Measurements from ENCODE around the gene SCN9A. TPM values are rescaled to one million over a fixed set of nuclear protein-coding genes. Genes with fewer than 3 reads are reported as not detected.

The SCN9A gene
- total and polyA plus RNA-seq, 10 of the 15 experiments (the other 5 are each of a cell fraction or from before 2014, with no cell fraction given), result 0.04 to 0.08 (median 0.08) TPM; not detected in 7

DNA sequence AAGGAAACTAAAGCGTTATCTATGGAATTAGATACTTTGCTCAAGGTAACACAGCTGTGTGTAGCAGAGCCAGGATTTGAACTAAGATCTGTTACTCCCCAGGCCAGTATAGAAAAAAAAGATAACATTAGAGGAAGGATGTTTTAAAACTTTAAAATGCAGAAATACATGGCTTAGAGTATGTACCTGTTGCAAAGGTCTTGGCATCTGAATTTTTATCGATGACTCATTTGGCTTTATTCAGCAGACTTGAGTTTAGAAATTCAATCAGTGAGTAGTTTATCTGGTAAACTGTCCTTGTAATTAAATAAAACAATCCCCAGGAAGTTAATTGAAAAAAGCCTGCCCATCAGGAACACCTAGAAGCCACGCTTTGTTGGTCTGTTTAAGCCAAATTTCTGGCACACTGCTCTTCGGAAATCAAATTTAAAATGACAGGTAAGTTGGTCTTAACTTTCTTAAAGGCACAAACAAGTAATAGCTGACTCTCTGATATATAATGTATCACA, 36.9 kb downstream of the SCN9A start:
- BruUV-seq (replicated peaks), result no TSS peak
- H3K4me1 ChIP-seq (ENCODE audit: control insufficient read depth, insufficient read depth, low read length), result no peaks in the 10 kb centered on the region
- no peak overlapping the region for H3K4me3 ChIP-seq
- no peak overlapping the region for H3K27ac ChIP-seq (ENCODE audit: control insufficient read depth, insufficient read depth)
- no peak overlapping the region for H2AFZ ChIP-seq (ENCODE audit: control insufficient read depth, low read depth, low read length)
- DNase-seq (ENCODE audit: low read depth, low spot score), result no peak
- POLR2A ChIA-PET, result no interaction called here
- H3K27me3 ChIP-seq (replicated peaks in 1 of 2; ENCODE audit: control insufficient read depth in 2 of 2, insufficient read depth in 2 of 2, low read length in 1 of 2), result no peaks in the 10 kb centered on the region
- H3K9me3 ChIP-seq (replicated peaks; ENCODE audit: control insufficient read depth, insufficient read depth, low read length), result no peaks in the 10 kb centered on the region
- in situ Hi-C loops (cut with MboI) (no loop called here), intact Hi-C loops (cut with micrococcal nuclease; ENCODE audit: unreplicated experiment) (loop anchor here (2.0 kb wide), 1 partner anchor 14 kb away; no protein-coding TSS in a partner anchor)
- RAD21 ChIA-PET (ENCODE audit: unreplicated experiment), result no interaction called here
- no peaks in the 10 kb centered on the region for H4K20me1 ChIP-seq (ENCODE audit: control insufficient read depth, insufficient read depth)
- no peak for FAIRE-seq
- CTCF ChIA-PET, result interaction anchor here (0.5 kb wide), 1 partner anchor 42 kb away, joined by 4 read pairs; no protein-coding TSS in a partner anchor
- no peak for ATAC-seq
- no peaks in the 10 kb centered on the region for H3K36me3 ChIP-seq (ENCODE audit: control insufficient read depth in 2 of 2, insufficient read depth in 2 of 2, low read length in 1 of 2)
- no peaks in the 10 kb centered on the region for H3K79me2 ChIP-seq (ENCODE audit: control insufficient read depth, insufficient read depth, low read length)
- 12% methylated on average over 4 of the region's 4 CpGs for WGBS (ENCODE audit: insufficient coverage, insufficient replicate concordance, low lambda C conversion rate, missing lambda C conversion rate)
- SMC1A ChIA-PET (ENCODE audit: uncharacterized antibody, unreplicated experiment), result no interaction called here
- no peak overlapping the region for H3K9ac ChIP-seq (ENCODE audit: control insufficient read depth, insufficient read depth, low read length)
- H3K4me2 ChIP-seq (ENCODE audit: control insufficient read depth, insufficient read depth), result no peak overlapping the region
- TF ChIP-seq, protein P1, sequence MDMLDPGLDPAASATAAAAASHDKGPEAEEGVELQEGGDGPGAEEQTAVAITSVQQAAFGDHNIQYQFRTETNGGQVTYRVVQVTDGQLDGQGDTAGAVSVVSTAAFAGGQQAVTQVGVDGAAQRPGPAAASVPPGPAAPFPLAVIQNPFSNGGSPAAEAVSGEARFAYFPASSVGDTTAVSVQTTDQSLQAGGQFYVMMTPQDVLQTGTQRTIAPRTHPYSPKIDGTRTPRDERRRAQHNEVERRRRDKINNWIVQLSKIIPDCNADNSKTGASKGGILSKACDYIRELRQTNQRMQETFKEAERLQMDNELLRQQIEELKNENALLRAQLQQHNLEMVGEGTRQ (IDR thresholded peaks at IDR 0.05; ENCODE audit: borderline replicate concordance, low read depth, low read length), result no peak
- TF ChIP-seq, protein P2, sequence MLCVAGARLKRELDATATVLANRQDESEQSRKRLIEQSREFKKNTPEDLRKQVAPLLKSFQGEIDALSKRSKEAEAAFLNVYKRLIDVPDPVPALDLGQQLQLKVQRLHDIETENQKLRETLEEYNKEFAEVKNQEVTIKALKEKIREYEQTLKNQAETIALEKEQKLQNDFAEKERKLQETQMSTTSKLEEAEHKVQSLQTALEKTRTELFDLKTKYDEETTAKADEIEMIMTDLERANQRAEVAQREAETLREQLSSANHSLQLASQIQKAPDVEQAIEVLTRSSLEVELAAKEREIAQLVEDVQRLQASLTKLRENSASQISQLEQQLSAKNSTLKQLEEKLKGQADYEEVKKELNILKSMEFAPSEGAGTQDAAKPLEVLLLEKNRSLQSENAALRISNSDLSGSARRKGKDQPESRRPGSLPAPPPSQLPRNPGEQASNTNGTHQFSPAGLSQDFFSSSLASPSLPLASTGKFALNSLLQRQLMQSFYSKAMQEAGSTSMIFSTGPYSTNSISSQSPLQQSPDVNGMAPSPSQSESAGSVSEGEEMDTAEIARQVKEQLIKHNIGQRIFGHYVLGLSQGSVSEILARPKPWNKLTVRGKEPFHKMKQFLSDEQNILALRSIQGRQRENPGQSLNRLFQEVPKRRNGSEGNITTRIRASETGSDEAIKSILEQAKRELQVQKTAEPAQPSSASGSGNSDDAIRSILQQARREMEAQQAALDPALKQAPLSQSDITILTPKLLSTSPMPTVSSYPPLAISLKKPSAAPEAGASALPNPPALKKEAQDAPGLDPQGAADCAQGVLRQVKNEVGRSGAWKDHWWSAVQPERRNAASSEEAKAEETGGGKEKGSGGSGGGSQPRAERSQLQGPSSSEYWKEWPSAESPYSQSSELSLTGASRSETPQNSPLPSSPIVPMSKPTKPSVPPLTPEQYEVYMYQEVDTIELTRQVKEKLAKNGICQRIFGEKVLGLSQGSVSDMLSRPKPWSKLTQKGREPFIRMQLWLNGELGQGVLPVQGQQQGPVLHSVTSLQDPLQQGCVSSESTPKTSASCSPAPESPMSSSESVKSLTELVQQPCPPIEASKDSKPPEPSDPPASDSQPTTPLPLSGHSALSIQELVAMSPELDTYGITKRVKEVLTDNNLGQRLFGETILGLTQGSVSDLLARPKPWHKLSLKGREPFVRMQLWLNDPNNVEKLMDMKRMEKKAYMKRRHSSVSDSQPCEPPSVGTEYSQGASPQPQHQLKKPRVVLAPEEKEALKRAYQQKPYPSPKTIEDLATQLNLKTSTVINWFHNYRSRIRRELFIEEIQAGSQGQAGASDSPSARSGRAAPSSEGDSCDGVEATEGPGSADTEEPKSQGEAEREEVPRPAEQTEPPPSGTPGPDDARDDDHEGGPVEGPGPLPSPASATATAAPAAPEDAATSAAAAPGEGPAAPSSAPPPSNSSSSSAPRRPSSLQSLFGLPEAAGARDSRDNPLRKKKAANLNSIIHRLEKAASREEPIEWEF (IDR thresholded peaks at IDR 0.05; ENCODE audit: insufficient replicate concordance, low read depth, low read length), result no peak
- TF ChIP-seq MEF2B (IDR thresholded peaks at IDR 0.05; ENCODE audit: partially characterized antibody, poor library complexity, severe bottlenecking) (no peak), MEF2A (IDR thresholded peaks at IDR 0.05; ENCODE audit: insufficient read depth, low read depth, low read length) (no peak), TARDBP (IDR thresholded peaks at IDR 0.05; ENCODE audit: borderline replicate concordance) (no peak), YY1 (IDR thresholded peaks at IDR 0.05; ENCODE audit: low read depth, low read length) (no peak), HCFC1 (IDR thresholded peaks at IDR 0.05; ENCODE audit: low read length) (no peak), SIX5 (IDR thresholded peaks at IDR 0.05; ENCODE audit: low read depth, low read length, severe bottlenecking) (no peak), CEBPB (IDR thresholded peaks at IDR 0.05; ENCODE audit: borderline replicate concordance in 1 of 2, low read depth in 2 of 2, low read length in 2 of 2) (no peak), BRCA1 (IDR thresholded peaks at IDR 0.05; ENCODE audit: low read depth, low read length) (no peak)
- TF ChIP-seq, protein P3, sequence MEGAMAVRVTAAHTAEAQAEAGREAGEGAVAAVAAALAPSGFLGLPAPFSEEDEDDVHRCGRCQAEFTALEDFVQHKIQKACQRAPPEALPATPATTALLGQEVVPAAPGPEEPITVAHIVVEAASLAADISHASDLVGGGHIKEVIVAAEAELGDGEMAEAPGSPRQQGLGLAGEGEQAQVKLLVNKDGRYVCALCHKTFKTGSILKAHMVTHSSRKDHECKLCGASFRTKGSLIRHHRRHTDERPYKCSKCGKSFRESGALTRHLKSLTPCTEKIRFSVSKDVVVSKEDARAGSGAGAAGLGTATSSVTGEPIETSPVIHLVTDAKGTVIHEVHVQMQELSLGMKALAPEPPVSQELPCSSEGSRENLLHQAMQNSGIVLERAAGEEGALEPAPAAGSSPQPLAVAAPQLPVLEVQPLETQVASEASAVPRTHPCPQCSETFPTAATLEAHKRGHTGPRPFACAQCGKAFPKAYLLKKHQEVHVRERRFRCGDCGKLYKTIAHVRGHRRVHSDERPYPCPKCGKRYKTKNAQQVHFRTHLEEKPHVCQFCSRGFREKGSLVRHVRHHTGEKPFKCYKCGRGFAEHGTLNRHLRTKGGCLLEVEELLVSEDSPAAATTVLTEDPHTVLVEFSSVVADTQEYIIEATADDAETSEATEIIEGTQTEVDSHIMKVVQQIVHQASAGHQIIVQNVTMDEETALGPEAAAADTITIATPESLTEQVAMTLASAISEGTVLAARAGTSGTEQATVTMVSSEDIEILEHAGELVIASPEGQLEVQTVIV (IDR thresholded peaks at IDR 0.05; ENCODE audit: borderline replicate concordance, partially characterized antibody), result no peak
- TF ChIP-seq, protein P4, sequence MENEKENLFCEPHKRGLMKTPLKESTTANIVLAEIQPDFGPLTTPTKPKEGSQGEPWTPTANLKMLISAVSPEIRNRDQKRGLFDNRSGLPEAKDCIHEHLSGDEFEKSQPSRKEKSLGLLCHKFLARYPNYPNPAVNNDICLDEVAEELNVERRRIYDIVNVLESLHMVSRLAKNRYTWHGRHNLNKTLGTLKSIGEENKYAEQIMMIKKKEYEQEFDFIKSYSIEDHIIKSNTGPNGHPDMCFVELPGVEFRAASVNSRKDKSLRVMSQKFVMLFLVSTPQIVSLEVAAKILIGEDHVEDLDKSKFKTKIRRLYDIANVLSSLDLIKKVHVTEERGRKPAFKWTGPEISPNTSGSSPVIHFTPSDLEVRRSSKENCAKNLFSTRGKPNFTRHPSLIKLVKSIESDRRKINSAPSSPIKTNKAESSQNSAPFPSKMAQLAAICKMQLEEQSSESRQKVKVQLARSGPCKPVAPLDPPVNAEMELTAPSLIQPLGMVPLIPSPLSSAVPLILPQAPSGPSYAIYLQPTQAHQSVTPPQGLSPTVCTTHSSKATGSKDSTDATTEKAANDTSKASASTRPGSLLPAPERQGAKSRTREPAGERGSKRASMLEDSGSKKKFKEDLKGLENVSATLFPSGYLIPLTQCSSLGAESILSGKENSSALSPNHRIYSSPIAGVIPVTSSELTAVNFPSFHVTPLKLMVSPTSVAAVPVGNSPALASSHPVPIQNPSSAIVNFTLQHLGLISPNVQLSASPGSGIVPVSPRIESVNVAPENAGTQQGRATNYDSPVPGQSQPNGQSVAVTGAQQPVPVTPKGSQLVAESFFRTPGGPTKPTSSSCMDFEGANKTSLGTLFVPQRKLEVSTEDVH (IDR thresholded peaks at IDR 0.05; ENCODE audit: low read depth, partially characterized antibody), result no peak

Data from GM12878 (cell line).